IMR-90 (cell line): Measurements from ENCODE around the gene VPS18. TPM values are rescaled to one million over a fixed set of nuclear protein-coding genes. Genes with fewer than 3 reads are reported as not detected.

Source experiments
- ATAC-seq: fragments of 200-7000 bp; cut with Tn5 transposase; 2 replicates; pipeline ENCODE4 v1.9.1; 2020; ENCODE audit warnings: low read depth, mild to moderate bottlenecking, moderate library complexity
- BruUV-seq: library from RNA; stranded (reverse); fragments of 400-500 nt; replicated peaks from 2 replicates; lab custom pipeline; 2021; lab: Mats Ljungman, UMichigan
- CTCF ChIA-PET: fragments of 300-600 bp; formaldehyde crosslinking; extraction: SDS; loops from one replicate; lab custom pipeline; 2021; ENCODE audit warnings: antibody characterized with exemption; lab: Yijun Ruan, JAX
- POLR2A ChIA-PET: fragments of 300-600 bp; sonication (Branson Sonifier 250); formaldehyde crosslinking; loops from one replicate; lab custom pipeline; 2022; ENCODE audit warnings: antibody characterized with exemption; ENCODE audit not compliant: unreplicated experiment; lab: Charles Lee
- DNase-seq: peaks from one replicate; pipeline ENCODE4 v3.0.0; 2013
- H2AFZ ChIP-seq: replicated peaks from 2 replicates; pipeline ENCODE3; 2013; ENCODE audit warnings: low read length, mild to moderate bottlenecking; ENCODE audit not compliant: poor library complexity
- H2AK5ac ChIP-seq: 2 replicates; pipeline ENCODE4 v1.6.1; 2013; ENCODE audit warnings: low read depth, low read length, inconsistent platforms
- H2AK9ac ChIP-seq: replicated peaks from 2 replicates; pipeline ENCODE3; 2013; ENCODE audit warnings: mild to moderate bottlenecking, low read depth, low read length, moderate library complexity; ENCODE audit not compliant: poor library complexity
- H2BK120ac ChIP-seq: 2 replicates; pipeline ENCODE4 v1.6.1; 2013; ENCODE audit warnings: low read depth, low read length, inconsistent platforms
- H2BK15ac ChIP-seq: 3 replicates; pipeline ENCODE4 v1.6.1; 2013; ENCODE audit warnings: low read depth, low read length, inconsistent platforms
- H2BK20ac ChIP-seq: 2 replicates; pipeline ENCODE4 v1.6.1; 2013; ENCODE audit warnings: low read depth, mild to moderate bottlenecking, inconsistent platforms, low read length, moderate library complexity
- H2BK5ac ChIP-seq: 2 replicates; pipeline ENCODE4 v1.6.1; 2013; ENCODE audit warnings: mild to moderate bottlenecking, low read depth, low read length, inconsistent platforms; ENCODE audit not compliant: poor library complexity, severe bottlenecking
- H3K14ac ChIP-seq: replicated peaks from 2 replicates; pipeline ENCODE4 v1.6.1; 2013; ENCODE audit warnings: low read depth, low read length, inconsistent platforms
- H3K18ac ChIP-seq: 2 replicates; pipeline ENCODE4 v1.6.1; 2013; ENCODE audit warnings: low read depth, low read length, control low read depth
- H3K23ac ChIP-seq: 2 replicates; pipeline ENCODE4 v1.6.1; 2013; ENCODE audit warnings: low read depth, low read length, inconsistent platforms
- H3K27ac ChIP-seq: 2 replicates; pipeline ENCODE4 v1.5.1; 2013; ENCODE audit warnings: mild to moderate bottlenecking, control low read depth, low read length; ENCODE audit not compliant: insufficient read depth
- H3K27me3 ChIP-seq: 2 replicates; pipeline ENCODE4 v1.6.1; 2013; ENCODE audit warnings: low read length; ENCODE audit not compliant: control insufficient read depth, insufficient read depth
- H3K36me3 ChIP-seq: 2 replicates; pipeline ENCODE4 v1.6.1; 2013; ENCODE audit warnings: low read length, mixed read lengths; ENCODE audit not compliant: control insufficient read depth, insufficient read depth
- H3K4ac ChIP-seq: 2 replicates; pipeline ENCODE4 v1.6.1; 2013; ENCODE audit warnings: low read depth, low read length, inconsistent platforms
- H3K4me1 ChIP-seq: 2 replicates; pipeline ENCODE4 v1.6.1; 2013; ENCODE audit warnings: low read length, mixed read lengths; ENCODE audit not compliant: control insufficient read depth, insufficient read depth
- H3K4me2 ChIP-seq: 2 replicates; pipeline ENCODE4 v1.6.1; 2013; ENCODE audit warnings: low read depth, mild to moderate bottlenecking, control low read depth, low read length, moderate library complexity
- H3K4me3 ChIP-seq: 2 replicates; pipeline ENCODE4 v1.5.1; 2013; ENCODE audit warnings: low read depth, mild to moderate bottlenecking, control low read depth, low read length, moderate library complexity; ENCODE audit not compliant: insufficient read depth
- H3K56ac ChIP-seq: 2 replicates; pipeline ENCODE4 v1.6.1; 2013; ENCODE audit warnings: low read length, inconsistent platforms; ENCODE audit not compliant: insufficient read depth; ENCODE audit errors: extremely low read depth
- H3K79me1 ChIP-seq, 2 experiments: 2 replicates each; pipeline ENCODE4 v1.6.1; 2013; ENCODE audit warnings: low read length in 2 of 2, inconsistent platforms in 1 of 2, low read depth in 1 of 2
- H3K9ac ChIP-seq: 2 replicates; pipeline ENCODE4 v1.6.1; 2013; ENCODE audit warnings: low read depth, low read length, control low read depth
- H3K9me1 ChIP-seq: 2 replicates; pipeline ENCODE4 v1.6.1; 2013; ENCODE audit warnings: low read length, inconsistent platforms; ENCODE audit not compliant: insufficient read depth
- H3K9me3 ChIP-seq: 2 replicates; pipeline ENCODE4 v1.6.1; 2013; ENCODE audit warnings: low read length; ENCODE audit not compliant: control insufficient read depth, insufficient read depth
- H4K20me1 ChIP-seq: 2 replicates; pipeline ENCODE4 v1.6.1; 2013; ENCODE audit warnings: low read length, inconsistent platforms; ENCODE audit not compliant: insufficient read depth
- H4K5ac ChIP-seq: 2 replicates; pipeline ENCODE4 v1.6.1; 2013; ENCODE audit warnings: mild to moderate bottlenecking, low read depth, low read length, control low read depth
- H4K8ac ChIP-seq, 2 experiments: 2 replicates each; pipeline ENCODE4 v1.6.1; 2013; ENCODE audit warnings: low read depth in 2 of 2, low read length in 2 of 2, control low read depth in 1 of 2, inconsistent platforms in 1 of 2
- H4K91ac ChIP-seq: 2 replicates; pipeline ENCODE4 v1.6.1; 2013; ENCODE audit warnings: low read depth, low read length, inconsistent platforms; ENCODE audit not compliant: insufficient read depth
- BHLHE40 ChIP-seq: fragments of 150-350 bp; IDR thresholded peaks from 2 replicates; pipeline ENCODE4 v1.6.1; 2016; ENCODE audit warnings: mild to moderate bottlenecking, low read depth, low read length
- CEBPB ChIP-seq: IDR thresholded peaks from 2 replicates; pipeline ENCODE4 v1.6.1; 2012; ENCODE audit warnings: low read depth, low read length, improper control_type of control experiment
- CHD1 ChIP-seq: IDR thresholded peaks from 2 replicates; pipeline ENCODE4 v1.6.1; 2012; ENCODE audit warnings: low read depth, low read length, improper control_type of control experiment
- CTCF ChIP-seq: conservative IDR thresholded peaks from 2 replicates; pipeline ENCODE4 v1.5.1; 2012; ENCODE audit warnings: mild to moderate bottlenecking, low read depth, low read length, improper control_type of control experiment
- ELK1 ChIP-seq: fragments of 150-350 bp; IDR thresholded peaks from 2 replicates; pipeline ENCODE4 v1.6.1; 2016; ENCODE audit warnings: low read depth, mild to moderate bottlenecking, low read length, moderate library complexity, borderline replicate concordance
- FOS ChIP-seq: fragments of 150-350 bp; IDR thresholded peaks from 2 replicates; pipeline ENCODE4 v1.6.1; 2016; ENCODE audit warnings: low read depth, low read length
- MAZ ChIP-seq: IDR thresholded peaks from 2 replicates; pipeline ENCODE4 v1.6.1; 2012; ENCODE audit warnings: low read depth, mild to moderate bottlenecking, low read length, improper control_type of control experiment, moderate library complexity, borderline replicate concordance
- MXI1 ChIP-seq: IDR thresholded peaks from 2 replicates; pipeline ENCODE4 v1.6.1; 2012; ENCODE audit warnings: low read depth, mild to moderate bottlenecking, low read length, moderate library complexity, borderline replicate concordance
- POLR2A ChIP-seq: IDR thresholded peaks from 2 replicates; pipeline ENCODE4 v1.6.1; 2012; ENCODE audit warnings: mild to moderate bottlenecking, low read depth, low read length
- RAD21 ChIP-seq: IDR thresholded peaks from 2 replicates; pipeline ENCODE4 v1.6.1; 2012; ENCODE audit warnings: low read length, improper control_type of control experiment
- RCOR1 ChIP-seq: IDR thresholded peaks from 2 replicates; pipeline ENCODE4 v1.6.1; 2012; ENCODE audit warnings: mild to moderate bottlenecking, low read length, improper control_type of control experiment; ENCODE audit not compliant: insufficient replicate concordance
- RFX5 ChIP-seq: IDR thresholded peaks from 2 replicates; pipeline ENCODE4 v1.8.0; 2012; ENCODE audit warnings: low read depth, mild to moderate bottlenecking, low read length, moderate library complexity
- SMC3 ChIP-seq: fragments of 150-350 bp; IDR thresholded peaks from 2 replicates; pipeline ENCODE4 v1.6.1; 2016; ENCODE audit warnings: low read depth, mild to moderate bottlenecking, antibody characterized with exemption, low read length, moderate library complexity
- USF2 ChIP-seq: fragments of 150-350 bp; IDR thresholded peaks from 2 replicates; pipeline ENCODE4 v1.6.1; 2017; ENCODE audit warnings: mild to moderate bottlenecking, antibody characterized with exemption, low read length, low read depth
- WGBS, 2 experiments: methylation state at CpG; one replicate each; pipeline versions ENCODE4 v1.1.5 to v1.1.7; 2013; ENCODE audit warnings: missing lambda C conversion rate in 2 of 2; ENCODE audit not compliant: insufficient read length in 1 of 2; ENCODE audit errors: extremely low coverage in 2 of 2; 5-methylcytosine and 5-hydroxymethylcytosine counted together
- dilution Hi-C: fragments of 300-500 bp; cut with HindIII; formaldehyde crosslinking; loops from one replicate; pipeline ENCODE4 v1.14.3; 2018; ENCODE audit warnings: low sequenced_read_pairs; ENCODE audit not compliant: unreplicated experiment
- in situ Hi-C: fragments of 300-500 bp; cut with MboI; formaldehyde crosslinking; loops from 3 replicates; pipeline ENCODE4 v1.14.3; 2019; ENCODE audit warnings: low sequenced_read_pairs, inconsistent platforms, mixed read lengths
- intact Hi-C: fragments of 100-400 bp; cut with micrococcal nuclease; formaldehyde crosslinking; loops from 2 replicates; pipeline ENCODE4 v1.10.0; 2022
- polyA plus RNA-seq, 3 experiments: library from polyadenylated mRNA; depleted of rRNA; stranded (reverse); fragments of >200 nt; gene quantifications; 2 replicates each; pipeline ENCODE4 v1.2.3, GENCODE V29; 2012; ENCODE audit warnings: low replicate concordance in 1 of 3
- total RNA-seq: library from RNA; depleted of rRNA; stranded (reverse); fragments of >200 nt; gene quantifications from 2 replicates; pipeline ENCODE4 v1.2.3, GENCODE V29; 2012

Gene VPS18
- total and polyA plus RNA-seq, 2 of the 4 experiments (the other 2 are of a cell fraction), result 19.3 to 32.3 TPM

- Histone ChIP-seq H3K36me3 (no peaks in the 10 kb centered on the region), H2AK9ac (peak overlapping the region; percentile 33), H3K9ac (no peak overlapping the region), H3K56ac (no peak overlapping the region), H4K20me1 (peaks cover 38% of the 10 kb centered on the region), H3K27me3 (peaks cover 26% of the 10 kb centered on the region), H3K23ac (no peak overlapping the region), H2AK5ac (no peak overlapping the region; the same call in 1 of the 2 replicates), H3K4me1 (peaks cover 21% of the 10 kb centered on the region), H2AFZ (peak overlapping the region; percentile 96), H4K5ac (no peak overlapping the region), H3K14ac (no peak overlapping the region), H3K18ac (no peak overlapping the region), H2BK5ac (no peak overlapping the region), H3K27ac (no peak overlapping the region), H3K4ac (no peak overlapping the region), H3K4me3 (peak overlapping the region; percentile 85), H3K79me1 (peaks cover 0 to 33% of the 10 kb centered on the region in 2 experiments; a peak in 3 of 4 replicates), H3K9me1 (peaks cover 13% of the 10 kb centered on the region), H2BK20ac (no peak overlapping the region), H3K4me2 (peak overlapping the region; percentile 99), H3K9me3 (no peaks in the 10 kb centered on the region), H4K91ac (no peak overlapping the region), H4K8ac (no peak overlapping the region), H2BK15ac (no peak overlapping the region), H2BK120ac (no peak overlapping the region)
- CTCF ChIA-PET, result interaction anchor here (1.0 to 2.5 kb wide), 6 partner anchors 14 to 90 kb away, joined by 3 to 6 read pairs (median 4); no protein-coding TSS in a partner anchor
- intact Hi-C loops, result no loop called here
- dilution Hi-C loops, result no loop called here
- in situ Hi-C loops, result no loop called here
- TF ChIP-seq CHD1, result no peak
- no peak for TF ChIP-seq RAD21
- no peak for TF ChIP-seq FOS
- TF ChIP-seq CEBPB, result no peak
- TF ChIP-seq USF2, result no peak
- TF ChIP-seq RCOR1, result no peak
- no peak for TF ChIP-seq CTCF
- TF ChIP-seq POLR2A, result no peak
- TF ChIP-seq SMC3, result no peak
- TF ChIP-seq ELK1, result no peak
- TF ChIP-seq RFX5, result no peak
- TF ChIP-seq BHLHE40, result no peak
- no peak for TF ChIP-seq MAZ
- no peak for TF ChIP-seq MXI1
- no TSS peak for BruUV-seq
- DNase-seq (no peak), ATAC-seq (no peak)
- POLR2A ChIA-PET, result no interaction called here
- WGBS, 2 experiments, result 1% methylated on average over 23 of the region's 68 CpGs; no CpG with 5 or more reads in 1 of the 2 experiments
Observed at GRCh38 chr15:40927873-40928806, 33.9 kb downstream of the VPS18 start.
